ENCODE measurements around the gene ZNF281.

DNA sequence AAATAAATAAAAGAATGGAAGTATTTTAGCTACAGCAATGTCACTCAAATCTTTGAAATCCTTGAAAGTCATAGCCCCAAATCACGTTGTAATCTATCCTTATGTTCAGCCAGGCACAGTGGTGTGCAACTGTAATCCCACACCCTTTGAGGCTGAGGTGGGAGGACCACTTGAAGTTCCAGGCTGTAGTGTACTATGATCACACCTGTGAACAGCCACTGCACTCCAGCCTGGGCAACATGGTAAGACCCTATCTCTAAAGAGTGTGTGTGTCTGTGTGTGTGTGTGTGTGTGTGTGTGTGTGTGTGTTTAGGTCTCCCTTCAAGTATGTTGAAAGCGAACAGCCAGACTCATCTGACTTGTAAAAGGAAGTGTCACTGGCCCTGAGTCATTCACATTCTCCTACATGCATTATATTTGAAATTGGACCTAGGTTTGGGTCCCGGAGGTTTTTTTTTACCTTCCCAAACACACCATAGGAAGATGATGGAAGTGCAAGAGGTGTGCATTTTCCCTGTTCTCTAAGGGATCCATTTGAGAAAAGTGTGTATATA lies 50.1 kb downstream of the ZNF281 start:
- TF ChIP-seq, protein P1, sequence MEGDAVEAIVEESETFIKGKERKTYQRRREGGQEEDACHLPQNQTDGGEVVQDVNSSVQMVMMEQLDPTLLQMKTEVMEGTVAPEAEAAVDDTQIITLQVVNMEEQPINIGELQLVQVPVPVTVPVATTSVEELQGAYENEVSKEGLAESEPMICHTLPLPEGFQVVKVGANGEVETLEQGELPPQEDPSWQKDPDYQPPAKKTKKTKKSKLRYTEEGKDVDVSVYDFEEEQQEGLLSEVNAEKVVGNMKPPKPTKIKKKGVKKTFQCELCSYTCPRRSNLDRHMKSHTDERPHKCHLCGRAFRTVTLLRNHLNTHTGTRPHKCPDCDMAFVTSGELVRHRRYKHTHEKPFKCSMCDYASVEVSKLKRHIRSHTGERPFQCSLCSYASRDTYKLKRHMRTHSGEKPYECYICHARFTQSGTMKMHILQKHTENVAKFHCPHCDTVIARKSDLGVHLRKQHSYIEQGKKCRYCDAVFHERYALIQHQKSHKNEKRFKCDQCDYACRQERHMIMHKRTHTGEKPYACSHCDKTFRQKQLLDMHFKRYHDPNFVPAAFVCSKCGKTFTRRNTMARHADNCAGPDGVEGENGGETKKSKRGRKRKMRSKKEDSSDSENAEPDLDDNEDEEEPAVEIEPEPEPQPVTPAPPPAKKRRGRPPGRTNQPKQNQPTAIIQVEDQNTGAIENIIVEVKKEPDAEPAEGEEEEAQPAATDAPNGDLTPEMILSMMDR (IDR thresholded peaks at IDR 0.05; ENCODE audit: low read depth, low read length), result no peak
- TF ChIP-seq POLR2A (IDR thresholded peaks at IDR 0.05; ENCODE audit: extremely low read depth, insufficient read length), result no peak
